Ishikawa (cell line): ENCODE data around the gene RASSF4.
A peak's percentile ranks its signal among the peaks of the same experiment; 100 is the strongest.

ENCODE experiments used
- CEBPB ChIP-seq: IDR thresholded peaks from 2 replicates; pipeline ENCODE4 v1.6.1; 2012
- CREB1 ChIP-seq: IDR thresholded peaks from 2 replicates; pipeline ENCODE4 v1.6.1; 2012; ENCODE audit warnings: low read depth
- EGR1 ChIP-seq: IDR thresholded peaks from 2 replicates; pipeline ENCODE4 v1.6.1; 2012
- EP300 ChIP-seq: IDR thresholded peaks from 2 replicates; pipeline ENCODE4 v1.6.1; 2012; ENCODE audit warnings: borderline replicate concordance
- FOXM1 ChIP-seq: IDR thresholded peaks from 2 replicates; pipeline ENCODE4 v1.6.1; 2012; ENCODE audit warnings: low read depth, borderline replicate concordance
- NFIC ChIP-seq: IDR thresholded peaks from 2 replicates; pipeline ENCODE4 v1.6.1; 2012
- RAD21 ChIP-seq: IDR thresholded peaks from 2 replicates; pipeline ENCODE4 v1.6.1; 2012; ENCODE audit warnings: low read depth
- TAF1 ChIP-seq: IDR thresholded peaks from 2 replicates; pipeline ENCODE4 v1.6.1; 2012; ENCODE audit warnings: low read depth, mild to moderate bottlenecking
- TCF12 ChIP-seq: IDR thresholded peaks from 2 replicates; pipeline ENCODE4 v1.6.1; 2012; ENCODE audit warnings: low read depth
- TEAD4 ChIP-seq: IDR thresholded peaks from 2 replicates; pipeline ENCODE4 v1.6.1; 2012
- YY1 ChIP-seq: IDR thresholded peaks from 2 replicates; pipeline ENCODE4 v1.6.1; 2012; ENCODE audit warnings: low read depth
- ZBTB7A ChIP-seq: IDR thresholded peaks from 2 replicates; pipeline ENCODE4 v1.6.1; 2012; ENCODE audit warnings: low read depth
- TF ChIP-seq, protein P1 (sequence below): IDR thresholded peaks from 2 replicates; pipeline ENCODE4 v1.6.1; 2012; ENCODE audit warnings: low read depth, mild to moderate bottlenecking
- TF ChIP-seq, protein P2 (sequence below): IDR thresholded peaks from 2 replicates; pipeline ENCODE4 v1.6.1; 2012
- TF ChIP-seq, protein P3 (sequence below): IDR thresholded peaks from 2 replicates; pipeline ENCODE4 v1.6.1; 2012

RASSF4 gene, protein sequence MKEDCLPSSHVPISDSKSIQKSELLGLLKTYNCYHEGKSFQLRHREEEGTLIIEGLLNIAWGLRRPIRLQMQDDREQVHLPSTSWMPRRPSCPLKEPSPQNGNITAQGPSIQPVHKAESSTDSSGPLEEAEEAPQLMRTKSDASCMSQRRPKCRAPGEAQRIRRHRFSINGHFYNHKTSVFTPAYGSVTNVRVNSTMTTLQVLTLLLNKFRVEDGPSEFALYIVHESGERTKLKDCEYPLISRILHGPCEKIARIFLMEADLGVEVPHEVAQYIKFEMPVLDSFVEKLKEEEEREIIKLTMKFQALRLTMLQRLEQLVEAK

DNA sequence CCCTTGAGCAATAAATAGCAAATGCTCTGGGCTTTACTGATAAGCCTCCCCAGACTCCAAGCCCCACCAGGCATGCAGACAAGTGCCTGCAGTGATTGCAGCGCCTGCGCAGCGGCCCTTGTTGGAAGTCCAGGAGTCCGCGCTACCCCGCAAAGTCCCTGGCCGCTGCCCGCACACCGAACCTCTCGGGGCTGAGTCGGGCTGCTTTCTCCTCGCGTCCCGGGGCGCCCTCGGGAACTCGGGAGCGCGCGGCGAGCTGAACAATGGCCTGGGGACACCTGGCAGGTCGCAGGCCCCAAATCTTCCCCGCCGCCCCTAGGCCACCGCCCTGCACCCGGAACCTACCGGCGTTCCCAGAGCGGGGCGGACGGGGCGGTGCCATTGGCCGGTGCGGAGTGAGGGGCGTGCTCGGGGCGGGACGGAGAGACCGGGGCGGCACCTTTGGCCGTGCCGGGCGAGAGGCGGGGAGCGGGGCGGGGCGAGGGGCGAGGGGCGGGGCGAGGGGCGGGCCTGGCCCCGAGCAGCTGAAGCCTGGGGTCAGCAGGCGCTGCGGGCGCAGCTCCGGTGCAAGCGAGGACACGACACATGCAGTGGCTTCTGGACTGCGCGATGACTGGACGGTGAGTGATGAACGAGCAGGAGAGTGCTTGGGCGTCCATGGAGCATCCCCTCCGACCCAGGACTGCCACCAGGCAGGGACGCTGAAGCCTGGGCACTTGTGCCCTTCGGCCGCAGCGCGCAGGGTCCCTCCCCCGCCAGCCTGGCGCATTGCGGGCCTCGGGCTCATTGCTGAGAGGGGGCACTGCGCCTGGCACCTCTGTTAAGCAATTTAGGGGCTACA is at the start of gene RASSF4:
RASSF4 (plus strand) TSS at position 556 of the 841 bp plus-strand sequence. CDS start 10,401 bp downstream, outside the sequence.
- TF ChIP-seq TAF1 (peak; percentile 62; the same call in 1 of the 2 replicates), ZBTB7A (no peak), EP300 (no peak), CREB1 (no peak), TEAD4 (no peak), RAD21 (no peak), NFIC (no peak), FOXM1 (no peak), TCF12 (no peak), EGR1 (no peak), CEBPB (no peak), YY1 (no peak)
- TF ChIP-seq, protein P1, sequence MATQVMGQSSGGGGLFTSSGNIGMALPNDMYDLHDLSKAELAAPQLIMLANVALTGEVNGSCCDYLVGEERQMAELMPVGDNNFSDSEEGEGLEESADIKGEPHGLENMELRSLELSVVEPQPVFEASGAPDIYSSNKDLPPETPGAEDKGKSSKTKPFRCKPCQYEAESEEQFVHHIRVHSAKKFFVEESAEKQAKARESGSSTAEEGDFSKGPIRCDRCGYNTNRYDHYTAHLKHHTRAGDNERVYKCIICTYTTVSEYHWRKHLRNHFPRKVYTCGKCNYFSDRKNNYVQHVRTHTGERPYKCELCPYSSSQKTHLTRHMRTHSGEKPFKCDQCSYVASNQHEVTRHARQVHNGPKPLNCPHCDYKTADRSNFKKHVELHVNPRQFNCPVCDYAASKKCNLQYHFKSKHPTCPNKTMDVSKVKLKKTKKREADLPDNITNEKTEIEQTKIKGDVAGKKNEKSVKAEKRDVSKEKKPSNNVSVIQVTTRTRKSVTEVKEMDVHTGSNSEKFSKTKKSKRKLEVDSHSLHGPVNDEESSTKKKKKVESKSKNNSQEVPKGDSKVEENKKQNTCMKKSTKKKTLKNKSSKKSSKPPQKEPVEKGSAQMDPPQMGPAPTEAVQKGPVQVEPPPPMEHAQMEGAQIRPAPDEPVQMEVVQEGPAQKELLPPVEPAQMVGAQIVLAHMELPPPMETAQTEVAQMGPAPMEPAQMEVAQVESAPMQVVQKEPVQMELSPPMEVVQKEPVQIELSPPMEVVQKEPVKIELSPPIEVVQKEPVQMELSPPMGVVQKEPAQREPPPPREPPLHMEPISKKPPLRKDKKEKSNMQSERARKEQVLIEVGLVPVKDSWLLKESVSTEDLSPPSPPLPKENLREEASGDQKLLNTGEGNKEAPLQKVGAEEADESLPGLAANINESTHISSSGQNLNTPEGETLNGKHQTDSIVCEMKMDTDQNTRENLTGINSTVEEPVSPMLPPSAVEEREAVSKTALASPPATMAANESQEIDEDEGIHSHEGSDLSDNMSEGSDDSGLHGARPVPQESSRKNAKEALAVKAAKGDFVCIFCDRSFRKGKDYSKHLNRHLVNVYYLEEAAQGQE: no peak
- TF ChIP-seq, protein P2, sequence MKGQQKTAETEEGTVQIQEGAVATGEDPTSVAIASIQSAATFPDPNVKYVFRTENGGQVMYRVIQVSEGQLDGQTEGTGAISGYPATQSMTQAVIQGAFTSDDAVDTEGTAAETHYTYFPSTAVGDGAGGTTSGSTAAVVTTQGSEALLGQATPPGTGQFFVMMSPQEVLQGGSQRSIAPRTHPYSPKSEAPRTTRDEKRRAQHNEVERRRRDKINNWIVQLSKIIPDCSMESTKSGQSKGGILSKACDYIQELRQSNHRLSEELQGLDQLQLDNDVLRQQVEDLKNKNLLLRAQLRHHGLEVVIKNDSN: 0 out of 2 replicates have a peak, but pooled peaks have one; percentile 6
- TF ChIP-seq, protein P3, sequence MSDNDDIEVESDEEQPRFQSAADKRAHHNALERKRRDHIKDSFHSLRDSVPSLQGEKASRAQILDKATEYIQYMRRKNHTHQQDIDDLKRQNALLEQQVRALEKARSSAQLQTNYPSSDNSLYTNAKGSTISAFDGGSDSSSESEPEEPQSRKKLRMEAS: peak; percentile 50; the same call in 1 of the 2 replicates

DNA sequence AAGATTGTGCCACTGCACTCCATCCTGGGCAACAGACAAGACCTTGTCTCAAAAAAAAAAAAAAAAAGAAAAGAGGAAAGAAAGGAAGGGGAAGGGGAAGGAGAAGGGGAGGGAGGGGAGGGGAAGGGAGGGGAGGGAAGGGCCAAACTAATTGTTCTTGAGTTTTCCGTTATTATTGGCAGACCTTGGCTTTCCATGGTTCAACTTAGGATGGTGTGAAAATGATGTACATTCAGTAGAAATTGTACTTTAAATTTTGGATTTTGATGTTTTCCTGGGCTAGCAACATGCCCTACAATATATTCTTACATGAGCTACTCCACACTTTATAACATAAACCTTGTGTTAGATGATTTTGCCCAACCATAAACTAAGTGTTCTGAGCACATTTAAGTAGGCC is 49.7 kb upstream of the RASSF4 start:
- no peak for TF ChIP-seq EGR1
- TF ChIP-seq TCF12: no peak
- TF ChIP-seq TAF1: no peak
- no peak for TF ChIP-seq RAD21
- TF ChIP-seq EP300: no peak
- no peak for TF ChIP-seq TEAD4
- TF ChIP-seq, protein P3: no peak
- no peak for TF ChIP-seq FOXM1
- TF ChIP-seq, protein P2: no peak
- TF ChIP-seq CEBPB: no peak
- no peak for TF ChIP-seq YY1
- TF ChIP-seq NFIC: no peak
- TF ChIP-seq, protein P1: no peak

DNA sequence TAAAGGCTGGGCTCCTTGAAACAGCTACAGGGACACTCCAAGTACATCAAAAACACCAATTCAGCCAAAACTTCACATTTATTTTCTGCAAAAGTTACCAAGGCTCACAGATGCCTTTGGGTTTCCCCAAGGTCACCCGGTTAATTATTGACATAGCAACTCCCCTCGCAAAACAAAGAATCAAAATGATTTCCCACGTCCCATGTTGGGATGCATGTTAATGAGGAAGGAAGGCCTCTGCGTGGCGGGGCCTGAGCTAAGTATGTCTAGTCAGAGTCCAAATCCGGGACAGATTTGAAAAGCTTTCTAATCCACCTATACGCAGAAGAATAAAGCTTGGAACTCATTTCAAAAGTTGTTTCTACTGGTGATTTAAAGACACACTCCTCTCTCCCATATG is 49.0 kb upstream of the RASSF4 start:
- TF ChIP-seq, protein P1: no peak
- TF ChIP-seq TCF12 (no peak), EGR1 (no peak), YY1 (no peak)
- TF ChIP-seq, protein P2: no peak
